ENCODE measurements around the gene UGT1A3. TPM values are rescaled to one million over a fixed set of nuclear protein-coding genes. Genes with fewer than 3 reads are reported as not detected.
A peak's percentile ranks its signal among the peaks of the same experiment; 100 is the strongest.
"Not testable (repeated sequence)": the region's sequence is repeated elsewhere in the genome, so short reads cannot be mapped to it uniquely, and the experiment has no call there.

UGT1A3 gene
- total RNA-seq, 1 experiment from 2014 or later = 5.9 TPM

DNA sequence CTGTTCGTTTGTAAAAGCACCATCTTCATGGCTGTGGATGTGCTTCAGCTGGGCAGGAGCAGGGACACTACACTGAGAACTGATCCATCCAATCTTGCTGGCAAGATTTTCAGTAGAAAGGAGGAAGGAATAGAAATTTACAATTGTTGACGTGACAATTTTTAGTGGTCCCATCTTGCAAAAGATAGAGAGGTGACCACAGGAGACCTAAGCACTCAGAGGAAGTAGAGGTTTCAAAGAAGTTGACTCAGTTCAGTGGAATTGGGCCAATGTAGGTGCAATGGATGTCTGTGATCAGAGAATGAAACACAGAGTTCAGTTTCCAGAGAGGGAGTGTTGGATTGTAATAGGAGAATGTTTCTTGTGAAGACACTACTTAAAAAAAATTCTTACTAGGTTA lies 14.7 kb upstream of the UGT1A3 start:
- Mint-ChIP-seq H3K4me1 (ENCODE audit: low read depth, unreplicated experiment) (peaks cover 52% of the 10 kb centered on the region), H3K27ac (ENCODE audit: unreplicated experiment) (no peak overlapping the region), H3K4me3 (ENCODE audit: low read depth, unreplicated experiment) (no peak overlapping the region), H3K36me3 (ENCODE audit: insufficient read depth, unreplicated experiment) (peaks cover 47% of the 10 kb centered on the region), H3K9me3 (ENCODE audit: low read depth, unreplicated experiment) (no peaks in the 10 kb centered on the region), H3K27me3 (ENCODE audit: unreplicated experiment) (no peaks in the 10 kb centered on the region)
- no peak for DNase-seq
- intact Hi-C loops (cut with micrococcal nuclease; ENCODE audit: unreplicated experiment) = no loop called here
- BruUV-seq (replicated peaks) = no TSS peak
- TF ChIP-seq, protein P1, sequence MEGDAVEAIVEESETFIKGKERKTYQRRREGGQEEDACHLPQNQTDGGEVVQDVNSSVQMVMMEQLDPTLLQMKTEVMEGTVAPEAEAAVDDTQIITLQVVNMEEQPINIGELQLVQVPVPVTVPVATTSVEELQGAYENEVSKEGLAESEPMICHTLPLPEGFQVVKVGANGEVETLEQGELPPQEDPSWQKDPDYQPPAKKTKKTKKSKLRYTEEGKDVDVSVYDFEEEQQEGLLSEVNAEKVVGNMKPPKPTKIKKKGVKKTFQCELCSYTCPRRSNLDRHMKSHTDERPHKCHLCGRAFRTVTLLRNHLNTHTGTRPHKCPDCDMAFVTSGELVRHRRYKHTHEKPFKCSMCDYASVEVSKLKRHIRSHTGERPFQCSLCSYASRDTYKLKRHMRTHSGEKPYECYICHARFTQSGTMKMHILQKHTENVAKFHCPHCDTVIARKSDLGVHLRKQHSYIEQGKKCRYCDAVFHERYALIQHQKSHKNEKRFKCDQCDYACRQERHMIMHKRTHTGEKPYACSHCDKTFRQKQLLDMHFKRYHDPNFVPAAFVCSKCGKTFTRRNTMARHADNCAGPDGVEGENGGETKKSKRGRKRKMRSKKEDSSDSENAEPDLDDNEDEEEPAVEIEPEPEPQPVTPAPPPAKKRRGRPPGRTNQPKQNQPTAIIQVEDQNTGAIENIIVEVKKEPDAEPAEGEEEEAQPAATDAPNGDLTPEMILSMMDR (IDR thresholded peaks at IDR 0.05; ENCODE audit: unreplicated experiment) = no peak
- CTCF ChIA-PET = no interaction called here

DNA sequence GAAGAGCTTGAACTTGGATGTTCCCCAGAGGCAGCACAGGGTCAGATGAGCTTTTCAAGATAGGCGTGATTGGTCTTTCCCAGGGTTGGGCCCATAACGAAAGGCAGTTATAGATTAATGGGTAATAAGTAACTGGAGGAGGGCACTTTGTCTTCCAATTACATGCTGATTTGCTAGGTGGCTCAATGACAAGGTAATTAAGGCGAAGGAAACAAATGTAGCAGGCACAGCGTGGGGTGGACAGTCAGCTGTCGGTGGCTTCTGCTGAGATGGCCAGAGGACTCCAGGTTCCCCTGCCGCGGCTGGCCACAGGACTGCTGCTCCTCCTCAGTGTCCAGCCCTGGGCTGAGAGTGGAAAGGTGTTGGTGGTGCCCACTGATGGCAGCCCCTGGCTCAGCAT lies 10.3 kb upstream of the UGT1A3 start, which contains the start of gene UGT1A4:
Gene UGT1A4 (plus strand): TSS at position 185 of the 400 bp plus-strand sequence. CDS start 85 bp downstream, at position 270.
- TF ChIP-seq, protein P1 (IDR thresholded peaks at IDR 0.05; ENCODE audit: unreplicated experiment) = no peak
- H3K27ac Mint-ChIP-seq (ENCODE audit: unreplicated experiment) = peak within 1 kb of the TSS; percentile 15

DNA sequence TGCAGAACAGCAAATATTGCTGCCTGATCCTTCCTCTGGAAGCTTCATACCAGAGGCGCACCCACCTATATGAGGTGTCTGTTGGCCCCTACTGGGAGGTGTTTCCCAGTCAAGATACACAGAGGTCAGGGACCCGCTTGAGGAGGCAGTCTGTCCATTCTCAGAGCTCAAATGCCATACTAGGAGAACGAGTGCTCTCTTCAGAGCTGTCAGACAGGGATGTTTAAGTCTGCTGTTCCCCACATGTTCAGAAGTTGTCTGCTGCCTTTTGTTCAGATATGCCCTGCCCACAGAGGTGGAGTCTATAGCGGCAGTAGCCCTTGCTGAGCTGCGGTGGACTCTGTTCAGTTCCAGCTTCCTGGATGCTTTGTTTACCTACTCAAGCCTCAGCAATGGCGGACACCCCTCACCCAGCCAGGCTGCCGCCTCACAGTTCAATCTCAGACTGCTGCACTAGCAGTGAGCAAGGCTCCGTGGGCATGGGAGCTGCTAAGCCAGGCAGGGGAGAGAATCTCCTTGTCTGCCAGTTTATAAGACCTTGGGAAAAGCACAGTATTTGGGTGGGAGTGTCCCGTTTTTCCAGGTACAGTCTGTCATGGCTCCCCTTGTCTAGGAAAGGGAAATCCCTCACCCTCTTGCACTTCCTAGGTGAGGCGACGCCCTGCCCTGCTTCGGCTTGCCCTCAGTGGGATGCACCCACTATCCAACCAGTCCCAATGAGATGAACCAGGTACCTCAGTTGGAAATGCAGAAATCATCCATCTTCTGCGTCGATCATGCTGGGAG lies 8.2 kb downstream of the UGT1A3 start:
- H3K4me3 Mint-ChIP-seq (ENCODE audit: low read depth, unreplicated experiment); DNase-seq; H3K27me3 Mint-ChIP-seq (ENCODE audit: unreplicated experiment); CTCF ChIA-PET; H3K27ac Mint-ChIP-seq (ENCODE audit: unreplicated experiment); intact Hi-C loops (cut with micrococcal nuclease; ENCODE audit: unreplicated experiment); BruUV-seq (replicated peaks): not testable (repeated sequence)
- Mint-ChIP-seq H3K9me3 (ENCODE audit: low read depth, unreplicated experiment) (peaks cover 13% of the 10 kb centered on the region), H3K36me3 (ENCODE audit: insufficient read depth, unreplicated experiment) (peaks cover 16% of the 10 kb centered on the region), H3K4me1 (ENCODE audit: low read depth, unreplicated experiment) (peaks cover 44% of the 10 kb centered on the region)

More for the DNA sequence above, 10.3 kb upstream of the UGT1A3 start, which contains the start of gene UGT1A4:
- BruUV-seq (replicated peaks) = no TSS peak
- CTCF ChIA-PET = no interaction called here
- intact Hi-C loops (cut with micrococcal nuclease; ENCODE audit: unreplicated experiment) = no loop called here
- Mint-ChIP-seq H3K4me3 (ENCODE audit: low read depth, unreplicated experiment) (no peak within 1 kb of the TSS), H3K27me3 (ENCODE audit: unreplicated experiment) (no peaks in the 10 kb centered on the region), H3K4me1 (ENCODE audit: low read depth, unreplicated experiment) (peaks cover 16% of the 10 kb centered on the region), H3K9me3 (ENCODE audit: low read depth, unreplicated experiment) (no peaks in the 10 kb centered on the region), H3K36me3 (ENCODE audit: insufficient read depth, unreplicated experiment) (peaks cover 39% of the 10 kb centered on the region)
- DNase-seq = no peak

DNA sequence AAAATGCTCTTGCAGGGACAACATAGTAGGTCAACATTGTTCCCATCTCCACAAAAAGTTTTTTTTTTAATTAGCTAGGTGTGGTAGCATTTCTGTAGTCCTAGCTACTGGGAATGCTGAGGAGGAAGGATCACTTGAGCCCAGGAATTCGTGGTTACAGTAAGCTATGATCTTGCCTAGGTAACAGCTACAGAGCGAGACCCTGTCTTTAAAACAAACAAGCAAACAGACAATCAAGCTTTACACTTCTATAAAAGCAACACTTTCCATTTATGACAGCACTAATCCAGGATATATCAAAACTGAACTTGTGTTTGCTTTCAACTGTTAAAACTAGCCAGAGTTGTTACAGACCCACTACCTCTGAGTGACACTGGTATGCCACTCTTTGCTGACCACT lies 12.0 kb downstream of the UGT1A3 start:
- Mint-ChIP-seq H3K9me3 (ENCODE audit: low read depth, unreplicated experiment) (peaks cover 13% of the 10 kb centered on the region), H3K27ac (ENCODE audit: unreplicated experiment) (no peak overlapping the region), H3K4me1 (ENCODE audit: low read depth, unreplicated experiment) (peaks cover 23% of the 10 kb centered on the region), H3K36me3 (ENCODE audit: insufficient read depth, unreplicated experiment) (peaks cover 21% of the 10 kb centered on the region), H3K4me3 (ENCODE audit: low read depth, unreplicated experiment) (no peak overlapping the region), H3K27me3 (ENCODE audit: unreplicated experiment) (no peaks in the 10 kb centered on the region)
- DNase-seq = no peak
- no TSS peak for BruUV-seq (replicated peaks)
- TF ChIP-seq, protein P1 (IDR thresholded peaks at IDR 0.05; ENCODE audit: unreplicated experiment) = no peak
- intact Hi-C loops (cut with micrococcal nuclease; ENCODE audit: unreplicated experiment) = no loop called here
- CTCF ChIA-PET = no interaction called here

Measured in Calu3 (cell line).